Ascending aorta (tissue), 2 donors: ENCODE results near the gene ATG9B. TPM values are rescaled to one million over a fixed set of nuclear protein-coding genes. Genes with fewer than 3 reads are reported as not detected.

Experiments
- DNase-seq, 2 donors: peaks; one replicate each; pipeline ENCODE4 v3.0.0-alpha.2; 2019; ENCODE audit warnings: low spot score in 2 of 2
- H3K27ac ChIP-seq, 2 donors: fragments of 200-600 bp; sonication (generic); one replicate each; pipeline ENCODE4 v1.5.1; 2016 to 2017; ENCODE audit warnings: mild to moderate bottlenecking in 1 of 2
- H3K27me3 ChIP-seq: fragments of 200-600 bp; sonication (generic); one replicate; pipeline ENCODE4 v1.5.1; 2017
- H3K36me3 ChIP-seq, 2 donors: fragments of 200-600 bp; sonication (generic); one replicate each; pipeline ENCODE4 v1.5.1; 2016
- H3K4me1 ChIP-seq, 2 donors: fragments of 200-600 bp; sonication (generic); one replicate each; pipeline ENCODE4 v1.5.1; 2016 to 2017; ENCODE audit warnings: mild to moderate bottlenecking in 1 of 2
- H3K4me3 ChIP-seq, 2 donors: fragments of 200-600 bp; sonication (generic); one replicate each; pipeline ENCODE4 v1.5.1; 2016 to 2017; ENCODE audit warnings: mild to moderate bottlenecking in 1 of 2
- H3K9me3 ChIP-seq, 2 donors: fragments of 200-600 bp; sonication (generic); one replicate each; pipeline ENCODE4 v1.5.1; 2016
- intact Hi-C: fragments of 100-400 bp; cut with DNase I; formaldehyde crosslinking; loops from one replicate; pipeline ENCODE4 v1.15.1; 2023
- total RNA-seq: library from RNA; depleted of rRNA; stranded (reverse); fragments of >200 nt; gene quantifications from one replicate; pipeline ENCODE4 v1.1.0, GENCODE V29; 2016
- TF ChIP-seq, protein P1 (sequence below), 3 experiments: fragments of 200-600 bp in 2 of 3; fragments of 450-650 bp in 1 of 3; sonication (generic) in 2 of 3; IDR thresholded peaks; one replicate each; pipeline ENCODE4 v1.5.1; 2016 to 2019; ENCODE audit warnings: antibody characterized with exemption in 3 of 3, mild to moderate bottlenecking in 1 of 3, moderate library complexity in 1 of 3

The ATG9B gene
- total RNA-seq, 1 donor from 2014 or later: not detected

GRCh38 chr7:150972741-150973140 lies 51.6 kb downstream of the ATG9B start:
- peaks cover 35% of the 10 kb centered on the region for H3K27me3 ChIP-seq
- intact Hi-C loops: no loop called here

DNA sequence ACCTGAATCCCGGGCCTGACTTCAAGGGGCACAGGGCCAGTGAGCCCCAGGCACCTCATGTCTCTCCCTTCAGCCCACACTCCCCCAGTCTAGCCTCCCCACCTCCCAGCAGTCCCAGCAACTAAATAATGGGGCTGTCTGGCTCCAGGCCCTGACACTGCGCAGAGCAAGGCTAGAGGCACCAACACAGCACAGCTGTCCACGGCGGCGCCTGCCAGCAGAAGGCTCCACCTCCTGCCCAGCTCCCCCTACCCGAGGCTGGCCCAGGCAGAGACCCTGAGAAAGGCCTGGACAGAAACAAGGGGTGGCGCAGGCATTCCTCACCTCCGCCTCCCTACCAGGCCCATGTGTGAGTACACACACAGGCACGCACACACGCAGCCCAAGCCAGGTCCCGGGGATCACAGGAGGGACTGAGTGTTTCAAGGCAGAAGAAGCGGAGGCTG lies 52.2 kb downstream of the ATG9B start:
- TF ChIP-seq, protein P1, sequence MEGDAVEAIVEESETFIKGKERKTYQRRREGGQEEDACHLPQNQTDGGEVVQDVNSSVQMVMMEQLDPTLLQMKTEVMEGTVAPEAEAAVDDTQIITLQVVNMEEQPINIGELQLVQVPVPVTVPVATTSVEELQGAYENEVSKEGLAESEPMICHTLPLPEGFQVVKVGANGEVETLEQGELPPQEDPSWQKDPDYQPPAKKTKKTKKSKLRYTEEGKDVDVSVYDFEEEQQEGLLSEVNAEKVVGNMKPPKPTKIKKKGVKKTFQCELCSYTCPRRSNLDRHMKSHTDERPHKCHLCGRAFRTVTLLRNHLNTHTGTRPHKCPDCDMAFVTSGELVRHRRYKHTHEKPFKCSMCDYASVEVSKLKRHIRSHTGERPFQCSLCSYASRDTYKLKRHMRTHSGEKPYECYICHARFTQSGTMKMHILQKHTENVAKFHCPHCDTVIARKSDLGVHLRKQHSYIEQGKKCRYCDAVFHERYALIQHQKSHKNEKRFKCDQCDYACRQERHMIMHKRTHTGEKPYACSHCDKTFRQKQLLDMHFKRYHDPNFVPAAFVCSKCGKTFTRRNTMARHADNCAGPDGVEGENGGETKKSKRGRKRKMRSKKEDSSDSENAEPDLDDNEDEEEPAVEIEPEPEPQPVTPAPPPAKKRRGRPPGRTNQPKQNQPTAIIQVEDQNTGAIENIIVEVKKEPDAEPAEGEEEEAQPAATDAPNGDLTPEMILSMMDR (IDR thresholded peaks at IDR 0.05): no peak
- H3K4me3 ChIP-seq: no peak overlapping the region
- H3K27ac ChIP-seq: no peak overlapping the region
- DNase-seq: no peak
- no peaks in the 10 kb centered on the region for H3K9me3 ChIP-seq
- H3K4me1 ChIP-seq: peaks cover 2 to 4% of the 10 kb centered on the region in 2 donors
- intact Hi-C loops: no loop called here
- no peaks in the 10 kb centered on the region for H3K36me3 ChIP-seq
- H3K27me3 ChIP-seq: peaks cover 28% of the 10 kb centered on the region

More at GRCh38 chr7:150972741-150973140, 51.6 kb downstream of the ATG9B start:
- H3K4me3 ChIP-seq: no peak overlapping the region
- no peak for DNase-seq
- H3K36me3 ChIP-seq: no peaks in the 10 kb centered on the region
- TF ChIP-seq, protein P1 (IDR thresholded peaks at IDR 0.05): no peak
- H3K4me1 ChIP-seq: peaks cover 4 to 7% of the 10 kb centered on the region in 2 donors
- no peaks in the 10 kb centered on the region for H3K9me3 ChIP-seq
- H3K27ac ChIP-seq: no peak overlapping the region

- DNase-seq: no peak
- H3K36me3 ChIP-seq: no peaks in the 10 kb centered on the region
- no peaks in the 10 kb centered on the region for H3K9me3 ChIP-seq
- H3K4me1 ChIP-seq: peaks cover 2 to 4% of the 10 kb centered on the region in 2 donors
- H3K4me3 ChIP-seq: no peak overlapping the region
- TF ChIP-seq, protein P1 (IDR thresholded peaks at IDR 0.05): no peak
- no peak overlapping the region for H3K27ac ChIP-seq
- intact Hi-C loops: no loop called here
- H3K27me3 ChIP-seq: peaks cover 26% of the 10 kb centered on the region
These were observed 52.9 kb downstream of the ATG9B start for GRCh38 chr7:150971242-150972022.

DNA sequence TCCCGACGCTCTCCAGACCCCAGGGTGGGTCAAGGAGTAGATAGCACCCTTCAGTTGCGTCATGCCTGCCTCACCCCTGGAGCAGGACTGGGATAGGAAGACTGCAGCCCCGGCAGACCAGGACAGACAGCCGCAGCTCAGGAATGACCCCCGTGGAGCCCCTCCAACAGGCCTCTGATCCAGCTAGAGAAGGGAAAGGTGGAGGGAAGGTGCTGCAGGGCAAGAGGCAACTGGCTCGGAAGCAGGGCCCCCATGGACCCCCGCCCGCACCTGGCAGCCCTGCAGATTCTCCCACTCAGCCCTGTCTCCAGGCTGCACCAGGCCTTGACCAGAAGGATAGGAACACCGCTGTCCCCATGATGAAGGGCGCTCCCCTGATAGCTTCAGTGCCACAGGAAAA lies 53.9 kb downstream of the ATG9B start:
- intact Hi-C loops: no loop called here
- TF ChIP-seq, protein P1 (IDR thresholded peaks at IDR 0.05): no peak
- Histone ChIP-seq H3K4me1 (peaks cover 2 to 4% of the 10 kb centered on the region in 2 donors), H3K9me3 (no peaks in the 10 kb centered on the region), H3K27ac (no peak overlapping the region), H3K4me3 (no peak overlapping the region), H3K36me3 (no peaks in the 10 kb centered on the region), H3K27me3 (peaks cover 17% of the 10 kb centered on the region)
- DNase-seq: no peak

- Histone ChIP-seq H3K27me3 (peaks cover 10% of the 10 kb centered on the region), H3K9me3 (no peaks in the 10 kb centered on the region), H3K4me3 (no peak overlapping the region), H3K36me3 (no peaks in the 10 kb centered on the region), H3K27ac (no peak overlapping the region), H3K4me1 (peaks cover 0 to under 1% of the 10 kb centered on the region in 2 donors)
- no peak for DNase-seq
- intact Hi-C loops: no loop called here
- TF ChIP-seq, protein P1 (IDR thresholded peaks at IDR 0.05): no peak
These were observed 54.8 kb downstream of the ATG9B start for GRCh38 chr7:150969475-150969874.
